ENCODE data around the gene PPP2R5E.

Gene PPP2R5E

GRCh38 chr14:63357841-63358240, 185.3 kb downstream of the PPP2R5E start:
- no peak overlapping the region for H3K4me3 ChIP-seq (replicated peaks; ENCODE audit: low read depth, low read length)
- DNase-seq (ENCODE audit: low read depth): no peak
- TF ChIP-seq CTCF (IDR thresholded peaks at IDR 0.05; ENCODE audit: low read length, missing control alignments): no peak

GRCh38 chr14:63345826-63346225, 197.4 kb downstream of the PPP2R5E start:
- no peak overlapping the region for H3K4me3 ChIP-seq (replicated peaks; ENCODE audit: low read depth, low read length)
- DNase-seq (ENCODE audit: low read depth): no peak
- no peak for TF ChIP-seq CTCF (IDR thresholded peaks at IDR 0.05; ENCODE audit: low read length, missing control alignments)

- no peak overlapping the region for H3K4me3 ChIP-seq (replicated peaks; ENCODE audit: low read depth, low read length)
- no peak for TF ChIP-seq CTCF (IDR thresholded peaks at IDR 0.05; ENCODE audit: low read length, missing control alignments)
- no peak for DNase-seq (ENCODE audit: low read depth)
These were observed 198.8 kb downstream of the PPP2R5E start for GRCh38 chr14:63344336-63344735.

GRCh38 chr14:63343878-63344277, 199.3 kb downstream of the PPP2R5E start:
- peak; percentile 48 for DNase-seq (ENCODE audit: low read depth)
- H3K4me3 ChIP-seq (replicated peaks; ENCODE audit: low read depth, low read length): no peak overlapping the region
- no peak for TF ChIP-seq CTCF (IDR thresholded peaks at IDR 0.05; ENCODE audit: low read length, missing control alignments)

- TF ChIP-seq CTCF (IDR thresholded peaks at IDR 0.05; ENCODE audit: low read length, missing control alignments): no peak
- no peak overlapping the region for H3K4me3 ChIP-seq (replicated peaks; ENCODE audit: low read depth, low read length)
- DNase-seq (ENCODE audit: low read depth): peak; percentile 21
These were observed 200.8 kb downstream of the PPP2R5E start for GRCh38 chr14:63342371-63342770.

GRCh38 chr14:63328787-63329737, 214.1 kb downstream of the PPP2R5E start:
- no peak for DNase-seq (ENCODE audit: low read depth)
- H3K4me3 ChIP-seq (replicated peaks; ENCODE audit: low read depth, low read length): no peak overlapping the region
- no peak for TF ChIP-seq CTCF (IDR thresholded peaks at IDR 0.05; ENCODE audit: low read length, missing control alignments)

- TF ChIP-seq CTCF (IDR thresholded peaks at IDR 0.05; ENCODE audit: low read length, missing control alignments): no peak
- no peak for DNase-seq (ENCODE audit: low read depth)
- H3K4me3 ChIP-seq (replicated peaks; ENCODE audit: low read depth, low read length): no peak overlapping the region
These were observed 216.3 kb downstream of the PPP2R5E start for GRCh38 chr14:63326840-63327239.

All from fibroblast of pulmonary artery (primary cell).